Glomerular visceral epithelial cell (primary cell): ENCODE measurements around the gene COL6A3.

Experiments used
- DNase-seq: peaks from one replicate; pipeline ENCODE4 v3.0.0-alpha.2; 2016; ENCODE audit errors: extremely low spot score

COL6A3 gene

DNA sequence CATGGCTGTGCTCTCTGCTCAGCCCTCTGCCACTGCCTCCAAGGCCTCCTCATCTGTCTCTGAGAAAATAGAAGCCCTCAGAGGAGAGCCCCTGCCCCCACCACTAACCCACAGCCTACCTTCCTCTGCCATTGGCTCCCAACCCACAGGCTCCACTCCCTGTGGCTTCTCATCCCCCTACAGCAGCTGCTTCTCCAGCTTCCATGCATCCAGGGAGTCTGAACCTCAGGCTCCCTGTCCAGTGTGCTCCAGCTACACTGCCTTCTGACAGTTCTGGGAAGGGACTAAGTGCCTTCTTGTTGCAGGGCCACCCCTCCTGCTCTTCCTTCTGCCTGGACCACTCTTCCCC is 29.3 kb downstream of the COL6A3 start:
- DNase-seq: no peak

DNA sequence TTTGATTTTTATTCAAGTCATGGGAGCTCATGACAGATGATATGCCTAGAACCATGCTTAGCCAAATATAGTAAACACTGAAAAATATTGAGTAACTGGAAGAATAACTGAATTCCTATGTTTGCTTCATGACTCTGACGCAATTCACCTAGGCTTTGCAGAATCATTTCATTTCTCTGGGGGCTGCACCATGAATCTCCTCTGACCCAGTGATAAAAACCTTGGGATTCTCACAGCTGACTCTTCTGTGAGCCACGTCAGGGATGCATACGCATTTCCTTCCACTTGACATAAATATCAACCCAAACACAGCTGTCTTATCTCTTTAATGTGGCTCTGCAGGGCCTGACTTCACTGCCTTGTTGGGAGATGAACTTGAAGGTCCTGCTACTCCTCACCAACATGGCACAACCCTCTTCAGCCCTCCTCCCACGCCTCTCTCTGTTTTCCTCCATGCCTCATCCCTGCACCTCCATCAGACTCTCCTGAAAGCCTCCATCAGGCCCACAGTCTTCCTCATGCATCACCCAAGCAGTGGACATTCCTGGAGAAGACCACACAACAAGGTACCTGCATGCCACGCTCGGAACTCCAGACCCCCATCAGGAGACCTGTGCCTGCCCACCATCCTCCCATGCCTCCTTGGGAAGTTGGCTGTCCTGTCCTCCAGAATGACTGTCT is 29.8 kb downstream of the COL6A3 start:
- no peak for DNase-seq

DNA sequence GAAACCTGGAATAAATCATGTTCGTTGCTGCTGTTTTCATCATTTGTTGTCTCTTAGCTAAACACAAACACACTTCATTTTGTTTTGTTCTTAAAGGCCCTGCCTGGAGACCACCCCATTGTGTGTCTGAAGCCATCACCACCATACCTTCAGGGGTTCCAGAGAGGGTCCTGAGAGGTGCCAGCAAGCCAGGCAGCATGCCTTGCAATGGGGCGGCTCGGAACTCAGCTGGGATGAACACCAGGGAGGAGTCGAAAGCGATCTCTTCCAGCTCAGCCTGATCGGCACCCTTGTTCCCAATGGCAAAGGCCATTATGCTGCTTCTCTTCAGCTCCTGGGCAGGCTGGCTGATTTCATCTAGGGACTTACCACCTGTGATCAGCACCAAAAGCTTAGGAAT is 33.2 kb downstream of the COL6A3 start:
- DNase-seq: no peak

DNA sequence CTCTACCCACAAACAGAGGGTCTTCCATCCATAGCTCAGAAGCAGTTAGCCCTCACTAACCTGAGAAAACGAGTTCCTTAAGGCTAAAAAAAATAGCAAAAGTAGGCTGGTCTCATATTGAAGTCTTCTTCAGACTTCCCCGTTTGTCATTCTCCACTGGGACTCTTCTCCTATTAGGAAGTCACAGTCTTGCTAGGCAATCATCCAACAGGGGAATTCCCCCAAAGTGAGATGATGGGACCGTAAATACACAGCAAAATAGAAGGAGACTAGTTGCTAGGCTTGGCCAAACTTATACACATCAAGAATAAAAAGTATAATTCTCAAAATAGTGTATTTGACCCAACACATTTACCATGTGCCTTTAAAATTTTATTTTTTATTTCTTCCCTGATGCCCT is 34.3 kb downstream of the COL6A3 start:
- DNase-seq: no peak

DNA sequence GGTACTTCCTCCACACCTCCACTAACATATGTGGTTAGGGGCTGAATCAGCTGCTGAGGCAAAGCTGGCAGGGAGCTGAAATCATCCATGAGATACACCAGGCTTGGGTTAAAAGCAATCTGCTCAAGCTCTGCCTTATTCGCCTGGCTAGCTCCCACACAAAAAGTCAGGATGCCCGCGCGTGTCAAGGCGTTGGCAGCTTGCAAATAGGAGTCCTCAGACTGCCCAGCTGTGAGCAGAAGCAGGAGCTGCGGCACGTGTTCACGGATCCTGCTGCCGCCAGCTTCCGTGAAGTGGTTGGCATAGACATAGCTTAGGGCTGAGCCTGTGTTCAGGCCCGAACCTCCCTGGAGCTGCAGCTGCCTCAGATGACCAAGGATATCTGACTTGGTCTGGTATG is 35.3 kb downstream of the COL6A3 start:
- DNase-seq: no peak

DNA sequence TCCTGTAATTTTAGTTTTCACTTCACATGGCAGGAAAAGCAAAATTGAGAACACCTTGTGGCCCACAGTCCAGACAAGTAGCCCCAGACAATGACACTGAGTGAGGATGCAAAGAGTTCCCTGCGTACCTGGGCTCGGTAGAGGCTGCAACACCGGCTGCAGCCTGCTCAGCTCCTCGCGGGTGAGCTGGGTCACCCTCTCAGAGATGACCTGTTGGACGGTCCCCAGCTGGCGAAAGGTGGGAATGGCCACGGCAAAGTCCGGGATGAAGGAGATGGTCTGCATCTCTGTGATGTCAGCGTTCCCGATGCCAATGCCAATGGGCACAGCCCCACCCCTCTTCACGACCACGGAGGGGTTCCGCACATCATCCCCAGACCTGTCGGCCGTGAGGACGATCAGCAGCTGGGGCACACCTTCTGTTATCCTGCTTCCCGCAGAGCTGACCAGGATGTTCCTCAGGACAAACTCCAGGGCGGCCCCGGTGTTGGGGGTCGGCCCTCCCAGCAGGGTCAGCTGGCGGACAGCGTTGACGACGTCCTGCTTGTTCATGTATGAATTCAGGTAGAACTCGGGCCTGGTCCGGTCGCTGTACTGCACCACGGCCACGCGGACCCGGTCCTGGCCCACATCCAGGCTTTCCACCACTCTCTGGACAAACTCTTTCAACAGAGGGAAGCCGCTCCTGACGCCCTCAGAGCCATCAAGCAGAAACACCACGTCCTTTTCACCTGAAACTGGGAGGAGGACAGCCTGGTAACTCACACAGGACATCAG is 39.5 kb downstream of the COL6A3 start:
- DNase-seq: no peak

DNA sequence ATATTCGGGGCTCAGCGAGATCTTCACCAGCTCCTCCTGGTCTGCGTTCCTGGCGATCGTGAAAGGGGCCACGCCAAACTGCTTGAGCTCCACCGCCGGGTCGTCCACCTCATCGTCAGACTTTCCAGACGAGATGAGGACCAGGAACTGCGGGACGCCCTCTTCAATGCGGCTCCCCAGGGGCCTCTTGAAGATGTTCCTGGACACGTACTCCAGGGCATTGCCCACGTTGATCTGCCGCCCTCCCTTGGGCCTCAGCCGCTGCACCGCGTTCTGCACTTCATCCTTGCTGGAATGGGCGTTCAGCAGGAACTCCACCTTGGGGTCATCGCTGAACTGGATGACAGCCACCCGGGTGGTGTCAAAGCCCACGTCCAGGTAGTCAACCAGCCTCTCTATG is 42.1 kb downstream of the COL6A3 start:
- DNase-seq: no peak

DNA sequence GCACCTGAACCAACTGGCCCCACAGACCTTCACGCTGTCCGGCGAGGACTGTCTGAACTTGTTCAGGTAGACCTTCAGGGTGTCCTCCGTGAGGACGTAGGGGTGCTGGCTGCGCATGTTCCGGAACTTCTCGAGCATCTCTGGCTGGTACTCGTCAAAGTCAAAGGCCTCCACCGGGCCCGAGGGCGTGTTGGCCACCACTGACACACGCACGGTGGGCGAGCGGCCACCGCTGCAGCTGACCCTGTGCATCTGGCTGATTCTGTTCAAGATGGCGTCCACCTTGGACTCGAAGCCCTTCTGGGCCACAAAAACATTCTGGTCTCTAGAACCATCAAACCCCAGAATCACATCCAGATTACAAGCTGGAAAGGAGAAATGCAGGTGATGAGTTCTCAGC is 48.3 kb downstream of the COL6A3 start:
- DNase-seq: no peak

DNA sequence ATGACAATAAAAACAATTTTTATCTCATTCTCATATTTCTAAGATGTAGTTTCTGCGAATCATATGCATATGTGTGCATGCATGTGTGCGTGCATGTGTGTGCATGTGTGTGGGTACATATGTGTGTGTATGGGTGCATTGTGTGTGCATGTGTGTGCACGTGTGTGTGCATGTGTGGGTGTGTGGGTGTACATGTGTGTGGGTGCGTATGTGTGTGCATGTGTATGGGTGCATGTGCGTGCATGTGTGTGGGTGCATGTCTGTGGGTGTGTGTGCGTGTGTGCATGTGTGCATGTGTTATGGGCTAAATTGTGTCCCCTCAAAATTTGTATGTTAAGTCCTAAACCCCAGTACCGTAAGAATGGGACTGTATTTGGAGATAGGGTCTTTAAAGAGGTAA is 49.3 kb downstream of the COL6A3 start:
- no peak for DNase-seq

DNA sequence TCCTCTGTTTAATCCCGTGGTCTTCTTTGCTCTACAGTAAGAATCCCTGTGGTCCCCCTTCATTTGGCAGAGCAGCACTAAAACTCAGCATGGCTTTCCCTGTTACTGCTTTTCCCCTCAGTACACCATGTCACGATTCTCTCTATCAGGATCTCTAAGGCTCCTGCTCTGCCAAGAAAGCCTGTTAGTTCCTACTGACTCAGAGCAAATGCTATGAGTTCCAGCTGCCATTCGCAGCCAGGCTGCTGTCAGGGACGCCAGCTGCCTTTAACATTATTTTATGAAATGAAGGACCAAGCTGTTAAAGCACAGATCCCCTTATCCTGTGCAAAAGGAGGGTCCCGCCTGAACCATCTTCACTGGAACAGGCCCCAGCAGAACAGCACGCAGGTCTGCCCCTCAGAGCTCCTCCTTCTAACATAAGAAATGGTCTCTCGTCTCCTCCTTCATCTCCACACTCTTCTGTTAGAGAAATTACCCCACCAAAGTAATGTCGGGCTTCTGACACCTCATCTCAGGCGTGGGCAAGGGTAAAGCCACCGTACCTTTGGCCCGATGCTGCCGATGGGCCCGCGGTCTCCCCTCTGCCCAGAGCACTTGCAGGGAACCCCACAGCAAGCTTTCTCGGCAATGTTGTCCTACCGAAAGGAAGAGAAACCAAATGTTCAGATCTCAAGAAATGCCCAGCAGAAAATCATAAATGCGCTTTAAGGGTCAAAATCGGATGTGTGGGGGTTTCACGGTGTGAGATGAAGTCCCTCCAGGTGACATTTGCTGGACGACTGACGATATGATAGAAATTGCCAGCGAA is 52.6 kb downstream of the COL6A3 start:
- DNase-seq: no peak

DNA sequence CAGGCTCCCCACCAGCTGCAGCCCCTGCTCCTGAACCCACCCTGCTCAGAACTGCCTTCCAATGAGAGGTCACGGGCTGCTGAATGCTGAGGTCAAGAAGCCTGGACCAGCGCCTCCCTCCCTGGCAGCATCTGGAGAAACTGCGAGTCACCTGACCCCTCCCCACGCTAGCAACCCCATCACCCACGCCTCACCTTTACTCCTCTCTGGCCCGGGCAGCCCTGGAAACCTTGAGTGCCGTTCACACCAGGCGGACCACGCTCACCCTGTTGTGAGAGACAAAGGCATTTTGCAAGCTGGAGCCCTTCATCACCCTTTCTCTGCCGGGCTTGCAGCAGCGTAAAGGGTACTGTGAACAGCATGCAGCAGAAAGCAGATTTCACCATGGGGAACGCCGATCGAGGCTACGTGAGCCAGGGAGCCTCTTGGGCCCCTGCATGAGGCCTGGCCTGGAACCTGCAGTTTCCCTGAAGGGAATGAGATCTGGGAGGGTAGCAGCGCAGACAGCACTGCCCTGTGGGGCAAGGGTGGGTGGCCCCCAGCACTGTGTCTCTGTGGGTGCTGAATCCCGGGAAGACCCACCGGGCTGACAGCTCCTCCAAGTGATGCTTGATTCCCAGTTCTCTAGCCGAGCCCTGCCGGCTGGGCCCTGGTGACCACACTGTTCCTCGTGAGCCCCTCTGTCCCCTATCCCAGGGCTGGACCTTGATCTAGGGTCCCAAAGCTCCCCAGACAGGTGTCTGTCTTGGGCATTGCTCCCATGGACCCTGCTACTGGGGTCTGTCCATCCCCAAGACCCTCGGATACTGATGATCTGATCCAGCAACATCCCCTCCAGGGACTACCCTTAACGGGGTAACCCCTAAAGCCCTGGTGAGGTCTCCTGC is 53.8 kb downstream of the COL6A3 start:
- DNase-seq: no peak

DNA sequence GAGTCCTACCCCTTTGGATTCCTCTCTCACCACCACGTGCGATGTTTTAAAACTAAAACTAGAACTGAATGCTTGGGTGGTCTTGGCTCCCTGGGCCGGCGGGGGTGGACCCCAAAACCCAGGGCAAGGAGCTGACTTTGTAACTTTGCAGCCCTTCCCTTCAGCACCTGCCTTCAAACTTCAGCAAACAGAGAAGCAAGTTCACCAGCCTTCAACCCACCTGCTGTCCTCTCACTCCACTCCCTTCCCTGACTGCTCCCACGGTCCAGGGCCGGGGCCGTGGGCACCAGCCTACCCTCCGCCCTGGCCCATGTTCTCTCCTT is 54.5 kb downstream of the COL6A3 start:
- DNase-seq: no peak

DNA sequence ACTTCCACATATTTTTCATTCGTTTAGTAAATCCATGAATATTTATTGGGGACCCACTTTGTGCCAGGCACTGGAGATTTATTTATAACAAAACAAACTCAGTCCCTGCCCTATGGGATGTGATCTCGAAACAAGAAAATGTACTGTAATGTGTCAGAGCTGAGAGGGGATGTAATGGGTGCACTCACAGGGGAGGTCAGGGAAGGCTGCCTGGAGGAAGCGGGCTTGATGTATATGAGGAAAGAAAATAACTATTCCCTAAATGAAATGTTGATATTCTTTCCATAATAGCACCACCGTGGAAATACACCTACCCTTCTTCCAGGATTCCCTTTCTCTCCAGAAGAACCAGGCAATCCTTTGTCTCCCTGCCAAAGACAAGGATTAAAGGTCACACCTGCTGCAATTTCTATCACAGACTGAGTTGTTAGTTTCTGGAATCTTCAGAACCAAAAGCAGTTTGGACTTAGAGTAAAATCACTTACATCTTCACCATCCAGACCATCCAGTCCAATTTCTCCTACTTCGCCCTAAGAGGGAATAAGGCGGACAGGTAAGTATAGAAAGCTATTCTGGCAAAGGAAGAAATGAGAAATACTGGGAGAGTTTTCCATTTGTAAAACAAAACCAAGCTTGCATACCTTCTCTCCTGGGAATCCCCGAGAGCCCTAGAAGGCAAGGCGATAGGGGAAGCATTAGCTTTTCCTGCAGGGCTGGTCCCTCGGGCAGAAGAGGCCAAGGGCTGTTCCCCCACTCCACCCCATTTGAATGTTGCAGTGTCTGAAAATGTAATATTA is 55.0 kb downstream of the COL6A3 start:
- no peak for DNase-seq

DNA sequence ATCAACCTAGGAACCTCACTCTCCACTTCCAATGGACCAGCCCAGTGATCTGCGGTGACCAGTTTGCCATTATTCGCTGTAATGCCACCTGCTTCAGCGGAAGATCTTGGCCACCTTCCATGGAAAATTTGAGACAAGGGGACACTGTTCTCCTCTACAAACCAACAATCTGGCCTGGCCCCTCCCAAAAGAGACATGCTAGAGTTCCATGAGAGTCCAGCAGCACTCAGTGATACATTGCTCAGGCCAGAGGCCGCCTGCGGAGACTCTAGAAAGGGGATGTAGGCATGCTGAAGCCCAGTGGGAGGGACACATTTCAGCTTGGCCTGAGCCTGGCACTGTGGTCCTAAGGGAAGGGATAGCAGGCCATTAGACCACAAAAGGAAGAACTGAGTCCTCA is 58.3 kb downstream of the COL6A3 start:
- no peak for DNase-seq

DNA sequence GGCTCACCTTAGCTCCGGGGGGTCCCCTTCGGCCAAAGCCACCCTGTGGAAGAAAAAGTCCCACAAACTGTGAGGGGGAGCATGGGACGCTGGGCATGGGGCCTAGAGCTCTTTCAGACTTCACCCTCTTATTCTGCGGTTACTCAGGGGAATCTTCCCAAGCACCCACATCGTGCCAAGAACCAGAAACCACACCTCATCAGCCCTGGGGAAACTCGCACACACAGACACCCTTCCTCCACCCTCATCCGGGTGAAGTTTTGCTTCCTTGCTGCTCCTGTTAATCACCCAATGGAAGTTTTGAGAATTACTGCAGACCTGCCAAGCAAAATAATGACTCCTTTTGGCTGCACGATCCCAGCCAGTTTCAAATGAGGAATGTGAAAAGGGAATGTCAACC is 59.1 kb downstream of the COL6A3 start:
- DNase-seq: peak; percentile 91

DNA sequence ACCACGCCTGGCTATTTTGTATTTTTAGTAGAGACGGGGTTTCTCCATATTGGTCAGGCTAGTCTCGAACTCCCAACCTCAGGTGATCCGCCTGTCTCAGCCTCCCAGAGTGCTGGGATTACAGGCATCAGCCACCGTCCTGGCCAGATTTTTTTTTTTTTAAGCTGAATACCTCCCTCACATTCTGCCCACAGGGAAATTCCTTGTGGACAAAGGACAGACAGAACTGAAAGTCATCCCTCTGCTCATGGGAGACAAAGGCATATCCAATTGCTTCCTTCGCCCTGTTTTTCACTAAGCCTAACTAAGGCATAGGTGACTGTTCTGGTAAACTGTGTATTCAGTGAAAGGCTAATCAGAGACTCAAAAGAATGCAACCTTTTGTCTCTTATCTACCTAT is 59.8 kb downstream of the COL6A3 start:
- DNase-seq: peak; percentile 25

DNA sequence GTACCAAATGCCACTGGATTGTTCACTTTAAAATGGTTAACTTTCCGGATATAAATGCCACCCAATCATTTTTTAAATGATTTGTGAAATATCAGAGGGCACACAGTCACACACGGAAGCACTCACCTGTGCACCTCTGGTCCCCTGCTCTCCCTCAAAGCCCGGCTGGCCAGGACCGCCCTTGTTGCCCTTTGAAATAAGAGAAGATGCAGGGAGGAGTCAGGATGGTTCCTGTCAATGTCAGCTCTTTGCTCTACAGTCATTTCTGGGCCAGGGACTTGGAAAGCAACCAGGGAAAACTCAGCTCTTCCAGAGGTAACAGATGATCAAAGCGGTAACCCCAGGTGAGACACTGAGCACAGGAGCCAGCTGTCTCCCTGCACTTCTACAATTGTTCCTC is 60.7 kb downstream of the COL6A3 start:
- no peak for DNase-seq

DNA sequence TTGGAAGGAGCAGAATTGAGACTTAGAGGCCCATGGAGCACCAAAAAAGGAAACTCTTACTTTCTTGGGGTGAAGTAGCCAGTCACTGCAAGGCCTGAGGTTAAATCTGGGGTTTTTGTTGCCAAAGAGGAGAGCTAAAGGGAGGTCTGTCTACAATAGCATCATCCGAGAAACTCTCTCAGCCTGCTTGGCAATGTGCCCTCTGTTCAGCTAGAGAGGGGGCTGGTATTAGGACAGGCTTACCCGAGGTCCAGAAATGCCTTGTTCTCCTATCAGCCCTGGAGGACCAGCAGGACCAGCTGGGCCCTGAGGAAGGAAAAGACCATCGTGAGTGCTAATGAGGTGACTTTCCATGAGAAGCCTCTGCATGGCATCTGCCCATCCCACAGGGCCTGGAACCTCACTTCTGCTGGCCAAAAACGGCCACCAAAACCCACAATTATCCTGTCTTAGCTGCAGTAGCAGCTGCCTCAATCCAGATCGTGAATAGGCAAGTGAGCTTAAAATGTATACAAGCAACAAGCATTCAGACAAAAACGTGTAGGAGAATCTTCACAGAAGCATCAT is 61.6 kb downstream of the COL6A3 start:
- no peak for DNase-seq

DNA sequence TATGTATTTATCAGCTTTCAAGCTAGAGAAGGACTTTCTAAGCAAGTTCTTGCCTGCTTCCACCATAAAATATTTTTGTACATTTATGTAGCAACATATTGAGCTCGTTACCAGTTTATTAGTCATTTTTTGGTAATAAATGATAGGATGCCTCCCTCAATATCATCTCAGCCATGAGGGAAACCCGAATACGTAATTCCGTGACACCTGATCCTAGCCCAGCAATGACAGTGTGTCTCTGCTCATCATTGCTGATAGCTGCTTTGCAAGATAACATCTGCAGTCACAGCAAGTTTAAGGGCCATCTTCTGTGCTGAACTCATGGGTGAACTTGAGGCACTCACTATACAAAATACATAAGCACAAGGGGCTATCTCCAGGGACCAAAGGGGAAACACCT is 62.2 kb downstream of the COL6A3 start:
- no peak for DNase-seq

DNA sequence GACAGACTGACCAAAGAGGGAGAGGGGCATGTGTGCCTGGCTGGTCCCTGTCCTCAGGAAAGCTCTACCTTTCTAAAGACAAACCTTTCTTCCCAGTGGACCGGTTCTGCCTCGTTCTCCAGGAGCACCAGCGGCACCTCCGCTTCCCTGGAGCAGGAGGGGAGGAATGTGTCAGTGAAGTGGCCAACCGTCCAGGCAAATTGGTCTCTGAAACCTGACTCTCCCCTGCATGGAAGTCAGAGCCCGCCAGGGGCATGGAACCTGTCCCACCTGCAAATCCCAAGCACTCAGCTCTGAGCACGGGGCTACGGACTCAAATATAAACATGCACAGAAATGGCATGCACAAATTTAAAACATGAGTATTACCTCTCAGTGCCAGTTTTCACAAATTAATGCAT is 62.9 kb downstream of the COL6A3 start:
- no peak for DNase-seq

DNA sequence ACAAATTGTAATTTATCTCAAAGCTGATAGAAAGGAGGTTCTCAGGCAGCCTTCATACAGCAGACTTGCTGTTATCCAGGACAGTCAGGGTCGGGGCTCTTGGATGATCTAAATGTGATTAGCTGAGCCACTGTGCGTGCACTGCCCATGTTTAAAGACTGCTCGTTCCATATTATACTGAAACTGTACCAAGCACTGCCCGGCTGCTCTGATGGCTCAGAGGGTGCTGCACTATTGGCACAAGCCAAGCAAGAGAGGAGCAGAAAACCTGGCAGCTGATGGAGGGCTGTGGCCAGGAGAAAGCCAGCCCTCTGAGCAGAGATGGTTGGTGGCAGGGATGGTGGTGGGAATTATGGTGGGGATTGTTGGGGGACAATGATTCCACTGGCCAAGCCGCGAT is 63.4 kb downstream of the COL6A3 start:
- no peak for DNase-seq
